GM23338 (cell line): ENCODE data around the gene RPL32.
"Not testable (repeated sequence)": the region's sequence is repeated elsewhere in the genome, so short reads cannot be mapped to it uniquely, and the experiment has no call there.

Experiments
- EZH2phosphoT487 ChIP-seq: fragments of 200-600 bp; sonication (generic); IDR thresholded peaks from one replicate; pipeline ENCODE4 v1.8.1; 2018; ENCODE audit warnings: antibody characterized with exemption; ENCODE audit not compliant: unreplicated experiment
- ZNF114 ChIP-seq: fragments of 250-450 bp; sonication (Bioruptor Pico); IDR thresholded peaks from 2 replicates; pipeline ENCODE4 v1.5.0; 2020; ENCODE audit warnings: mild to moderate bottlenecking, moderate library complexity
- TF ChIP-seq, protein P1 (sequence below), 2 experiments: fragments of 200-600 bp in 1 of 2; sonication (generic) in 1 of 2; conservative IDR thresholded peaks; 2 replicates each; pipeline versions ENCODE4 v1.5.1 to v1.6.1; 2016 to 2017; ENCODE audit warnings: antibody characterized with exemption in 2 of 2, low read depth in 2 of 2, mild to moderate bottlenecking in 2 of 2, moderate library complexity in 1 of 2
- TF ChIP-seq, protein P2 (sequence below): IDR thresholded peaks from one replicate; pipeline ENCODE4 v1.6.1; 2018; ENCODE audit warnings: antibody characterized with exemption; ENCODE audit not compliant: unreplicated experiment

DNA sequence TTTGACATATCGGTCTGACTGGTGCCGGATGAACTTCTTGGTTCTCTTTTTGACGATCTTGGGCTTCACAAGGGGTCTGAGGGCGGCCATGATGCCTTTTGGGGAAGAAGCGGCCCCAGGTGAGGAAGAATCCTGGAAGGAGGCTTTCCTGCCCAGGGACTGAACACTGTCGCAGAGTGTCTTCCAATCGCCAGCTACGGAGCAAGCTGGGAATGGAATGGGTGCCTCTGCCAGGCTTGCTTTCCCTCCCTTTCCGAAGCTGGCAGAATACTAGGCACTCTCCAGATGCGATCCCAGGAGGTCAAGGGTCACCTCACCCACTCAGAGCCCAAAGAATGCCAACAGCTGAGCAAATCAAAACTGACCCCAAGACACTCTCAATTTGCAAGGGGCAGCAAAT lies 1.2 kb downstream of the RPL32 start:
- not testable (repeated sequence) for TF ChIP-seq EZH2phosphoT487; ZNF114 (CRISPR knock-in tag)
- TF ChIP-seq, protein P1, sequence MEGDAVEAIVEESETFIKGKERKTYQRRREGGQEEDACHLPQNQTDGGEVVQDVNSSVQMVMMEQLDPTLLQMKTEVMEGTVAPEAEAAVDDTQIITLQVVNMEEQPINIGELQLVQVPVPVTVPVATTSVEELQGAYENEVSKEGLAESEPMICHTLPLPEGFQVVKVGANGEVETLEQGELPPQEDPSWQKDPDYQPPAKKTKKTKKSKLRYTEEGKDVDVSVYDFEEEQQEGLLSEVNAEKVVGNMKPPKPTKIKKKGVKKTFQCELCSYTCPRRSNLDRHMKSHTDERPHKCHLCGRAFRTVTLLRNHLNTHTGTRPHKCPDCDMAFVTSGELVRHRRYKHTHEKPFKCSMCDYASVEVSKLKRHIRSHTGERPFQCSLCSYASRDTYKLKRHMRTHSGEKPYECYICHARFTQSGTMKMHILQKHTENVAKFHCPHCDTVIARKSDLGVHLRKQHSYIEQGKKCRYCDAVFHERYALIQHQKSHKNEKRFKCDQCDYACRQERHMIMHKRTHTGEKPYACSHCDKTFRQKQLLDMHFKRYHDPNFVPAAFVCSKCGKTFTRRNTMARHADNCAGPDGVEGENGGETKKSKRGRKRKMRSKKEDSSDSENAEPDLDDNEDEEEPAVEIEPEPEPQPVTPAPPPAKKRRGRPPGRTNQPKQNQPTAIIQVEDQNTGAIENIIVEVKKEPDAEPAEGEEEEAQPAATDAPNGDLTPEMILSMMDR (conservative IDR thresholded peaks at IDR 0.05; ENCODE audit: low read depth in 2 of 2), result not testable (repeated sequence)
- TF ChIP-seq, protein P2, sequence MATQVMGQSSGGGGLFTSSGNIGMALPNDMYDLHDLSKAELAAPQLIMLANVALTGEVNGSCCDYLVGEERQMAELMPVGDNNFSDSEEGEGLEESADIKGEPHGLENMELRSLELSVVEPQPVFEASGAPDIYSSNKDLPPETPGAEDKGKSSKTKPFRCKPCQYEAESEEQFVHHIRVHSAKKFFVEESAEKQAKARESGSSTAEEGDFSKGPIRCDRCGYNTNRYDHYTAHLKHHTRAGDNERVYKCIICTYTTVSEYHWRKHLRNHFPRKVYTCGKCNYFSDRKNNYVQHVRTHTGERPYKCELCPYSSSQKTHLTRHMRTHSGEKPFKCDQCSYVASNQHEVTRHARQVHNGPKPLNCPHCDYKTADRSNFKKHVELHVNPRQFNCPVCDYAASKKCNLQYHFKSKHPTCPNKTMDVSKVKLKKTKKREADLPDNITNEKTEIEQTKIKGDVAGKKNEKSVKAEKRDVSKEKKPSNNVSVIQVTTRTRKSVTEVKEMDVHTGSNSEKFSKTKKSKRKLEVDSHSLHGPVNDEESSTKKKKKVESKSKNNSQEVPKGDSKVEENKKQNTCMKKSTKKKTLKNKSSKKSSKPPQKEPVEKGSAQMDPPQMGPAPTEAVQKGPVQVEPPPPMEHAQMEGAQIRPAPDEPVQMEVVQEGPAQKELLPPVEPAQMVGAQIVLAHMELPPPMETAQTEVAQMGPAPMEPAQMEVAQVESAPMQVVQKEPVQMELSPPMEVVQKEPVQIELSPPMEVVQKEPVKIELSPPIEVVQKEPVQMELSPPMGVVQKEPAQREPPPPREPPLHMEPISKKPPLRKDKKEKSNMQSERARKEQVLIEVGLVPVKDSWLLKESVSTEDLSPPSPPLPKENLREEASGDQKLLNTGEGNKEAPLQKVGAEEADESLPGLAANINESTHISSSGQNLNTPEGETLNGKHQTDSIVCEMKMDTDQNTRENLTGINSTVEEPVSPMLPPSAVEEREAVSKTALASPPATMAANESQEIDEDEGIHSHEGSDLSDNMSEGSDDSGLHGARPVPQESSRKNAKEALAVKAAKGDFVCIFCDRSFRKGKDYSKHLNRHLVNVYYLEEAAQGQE, result not testable (repeated sequence)
